T-helper 1 cell (primary cell): Measurements from ENCODE around the gene DYNC2I2.
"Not testable (repeated sequence)": the region's sequence is repeated elsewhere in the genome, so short reads cannot be mapped to it uniquely, and the experiment has no call there.

ENCODE experiments used
- DNase-seq, 5 donors: peaks; one replicate each; pipeline ENCODE4 v3.0.0-alpha.2; 2012 to 2020

DYNC2I2 gene

DNA sequence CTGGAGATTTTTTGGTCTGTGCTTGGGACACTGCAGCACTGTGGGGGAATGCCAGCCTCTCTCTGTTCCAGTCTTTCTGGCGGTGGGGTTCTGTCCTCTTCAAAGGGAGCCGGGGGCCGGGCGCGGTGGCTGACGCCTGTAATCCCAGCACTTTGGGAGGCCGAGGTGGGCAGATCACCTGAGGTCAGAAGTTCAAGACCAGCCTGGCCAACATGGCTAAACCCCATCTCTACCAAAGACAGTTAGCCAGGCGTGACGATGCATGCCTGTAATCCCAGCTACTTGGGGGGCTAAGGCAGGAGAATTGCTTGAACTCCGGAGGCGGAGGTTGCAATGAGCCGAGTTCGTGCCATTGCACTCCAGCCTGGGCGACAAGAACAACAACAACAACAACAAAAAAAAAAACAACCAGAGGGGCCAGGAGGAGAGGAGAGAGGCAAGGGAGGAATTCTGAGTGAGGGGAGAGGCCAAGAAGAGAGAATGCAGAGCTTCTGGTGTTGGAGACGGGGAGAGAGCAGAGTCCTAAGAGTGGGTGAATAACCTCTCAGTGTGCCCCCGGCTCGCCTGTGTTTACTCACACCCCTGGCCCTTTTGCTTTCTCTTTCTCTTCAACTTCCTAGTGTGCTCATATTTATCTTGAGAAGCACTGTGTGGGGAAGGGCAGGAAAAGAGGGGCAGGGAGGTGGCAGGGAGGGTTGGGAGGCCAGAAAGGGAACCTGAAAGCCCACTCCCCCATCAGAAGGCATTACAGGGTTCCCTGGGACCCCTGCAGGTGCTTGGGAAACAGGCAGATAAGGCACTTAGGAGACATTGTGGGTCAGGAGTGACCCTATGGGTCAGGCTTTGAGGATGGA, 29.2 kb upstream of the DYNC2I2 start:
- peak in 2 of 5 donors; percentile 32 to 61 for DNase-seq

DNA sequence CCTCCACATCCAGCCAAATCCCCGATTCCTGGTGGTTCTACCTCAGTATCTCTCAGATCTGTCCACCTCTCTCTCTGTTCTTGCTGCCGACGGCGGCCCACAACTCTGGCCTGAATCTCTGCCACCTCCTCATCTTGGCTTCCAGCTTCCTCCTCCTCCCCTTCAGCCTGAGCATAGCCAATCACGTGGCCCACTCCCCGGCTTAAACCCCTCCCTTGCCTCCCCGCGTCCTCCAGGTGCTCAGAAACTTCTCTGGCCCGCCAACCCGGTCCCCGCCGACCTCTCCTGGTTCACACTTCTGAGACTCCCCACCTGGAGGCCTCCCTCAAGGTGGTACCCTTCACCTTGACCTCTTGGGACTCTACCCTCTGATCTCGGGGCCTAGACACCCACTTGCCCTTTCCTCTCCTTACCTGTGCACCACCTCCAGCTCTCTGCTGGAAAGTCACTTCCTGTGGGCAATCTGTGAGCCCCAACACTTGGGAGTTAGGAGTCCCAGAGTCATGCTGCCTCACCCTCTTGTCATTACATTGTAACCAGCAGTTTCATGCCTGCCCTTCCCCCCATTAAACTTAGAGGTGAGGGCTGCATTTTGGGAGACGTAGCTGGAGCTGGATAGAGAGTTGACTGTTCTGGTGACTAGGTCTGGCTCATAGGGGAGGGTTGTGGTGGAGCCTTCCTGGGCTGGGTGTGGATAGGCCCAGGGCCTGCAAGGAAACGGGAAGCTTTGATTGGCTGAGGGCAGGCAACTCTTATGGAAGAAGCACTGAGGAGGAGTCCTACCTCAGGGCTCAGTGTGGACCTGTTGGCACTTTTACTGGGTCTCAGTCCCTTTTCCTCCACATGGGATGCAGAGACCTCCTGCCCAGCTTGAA, 27.9 kb upstream of the DYNC2I2 start:
- peak; percentile 59 to 81 (median 66) for DNase-seq

DNA sequence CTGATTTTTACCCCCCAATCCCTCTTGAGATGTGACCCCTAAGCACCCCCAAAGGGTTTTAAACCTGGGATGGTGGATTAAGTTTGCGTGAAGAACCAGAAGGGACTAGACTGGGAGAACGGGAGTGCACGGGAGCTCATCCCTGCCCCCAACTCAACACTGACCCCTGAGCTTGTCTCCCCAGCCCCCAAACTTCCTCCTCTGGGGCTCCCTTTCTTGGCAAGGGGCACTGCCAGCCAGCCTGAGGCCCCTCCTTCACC, 27.3 kb upstream of the DYNC2I2 start:
- no peak for DNase-seq

DNA sequence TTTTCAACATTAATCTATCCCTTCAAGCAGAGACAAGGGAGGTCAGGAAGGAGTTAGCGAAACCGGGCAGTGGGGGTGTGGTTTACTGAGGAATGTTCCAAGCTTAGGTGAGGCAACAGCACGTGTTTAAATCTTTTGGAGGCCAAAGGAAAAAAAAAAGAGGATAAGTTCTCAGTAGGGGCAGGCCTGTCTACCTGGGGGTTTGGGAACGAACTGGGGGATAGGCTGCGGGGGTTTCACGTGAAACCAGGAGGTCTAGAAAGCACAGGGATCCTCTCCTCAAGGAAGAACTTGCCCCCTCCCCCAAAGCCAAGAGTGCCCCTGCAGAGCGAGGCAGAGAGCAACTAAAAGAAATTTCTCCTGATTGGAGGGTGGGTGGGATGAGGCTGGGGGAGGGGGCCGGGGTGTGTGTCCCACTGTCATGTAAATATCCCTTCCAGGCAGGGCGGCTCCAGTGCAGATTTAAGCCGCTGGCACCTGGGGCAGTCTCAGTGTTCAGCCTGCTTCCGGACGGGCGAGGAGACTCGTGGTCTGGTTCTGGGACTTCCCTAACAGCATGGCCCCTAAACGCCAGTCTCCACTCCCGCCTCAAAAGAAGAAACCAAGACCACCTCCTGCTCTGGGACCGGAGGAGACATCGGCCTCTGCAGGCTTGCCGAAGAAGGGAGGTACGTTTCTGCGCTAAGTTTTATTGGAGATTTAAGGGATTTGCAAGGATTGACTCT, 26.9 kb upstream of the DYNC2I2 start:
- peak in 1 of 5 donors; percentile 36 for DNase-seq

DNA sequence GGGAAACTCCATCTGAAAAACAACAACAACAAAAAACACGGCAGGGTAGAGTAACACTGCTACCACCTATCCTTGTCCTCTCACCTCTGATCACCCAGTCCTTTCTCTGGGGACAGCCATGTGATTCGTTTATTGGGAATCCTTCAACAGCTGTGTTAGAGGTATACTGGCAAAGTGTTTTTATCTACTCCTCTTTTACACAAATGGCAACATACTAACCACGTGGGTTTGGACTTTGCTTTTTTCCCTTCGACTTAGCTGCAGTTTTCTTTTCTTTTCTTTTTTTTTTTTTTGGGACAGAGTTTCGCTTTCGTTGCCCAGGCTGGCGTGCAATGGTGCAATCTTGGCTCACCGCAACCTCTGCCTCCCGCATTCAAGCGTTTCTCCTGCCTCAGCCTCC, 21.1 kb upstream of the DYNC2I2 start:
- no peak for DNase-seq

DNA sequence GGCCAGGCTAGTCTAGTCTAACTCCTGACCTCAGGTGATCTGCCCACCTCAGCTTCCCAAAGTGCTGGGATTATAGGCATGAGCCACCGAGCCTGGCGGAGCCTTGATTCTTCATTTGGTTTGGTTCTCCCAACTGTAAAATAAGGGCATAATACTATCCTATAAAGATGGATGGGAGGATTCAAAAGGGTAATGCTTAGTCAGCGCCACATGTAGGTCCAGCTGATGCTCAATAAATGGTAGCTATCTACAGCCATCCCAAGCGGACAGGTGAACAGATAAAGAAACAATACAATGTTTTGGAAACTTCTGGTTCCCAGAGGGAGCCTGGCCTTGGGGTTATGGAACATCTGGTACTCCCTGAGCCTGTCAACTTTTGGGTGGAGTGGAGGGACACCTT, 18.7 kb upstream of the DYNC2I2 start:
- DNase-seq, result no peak

DNA sequence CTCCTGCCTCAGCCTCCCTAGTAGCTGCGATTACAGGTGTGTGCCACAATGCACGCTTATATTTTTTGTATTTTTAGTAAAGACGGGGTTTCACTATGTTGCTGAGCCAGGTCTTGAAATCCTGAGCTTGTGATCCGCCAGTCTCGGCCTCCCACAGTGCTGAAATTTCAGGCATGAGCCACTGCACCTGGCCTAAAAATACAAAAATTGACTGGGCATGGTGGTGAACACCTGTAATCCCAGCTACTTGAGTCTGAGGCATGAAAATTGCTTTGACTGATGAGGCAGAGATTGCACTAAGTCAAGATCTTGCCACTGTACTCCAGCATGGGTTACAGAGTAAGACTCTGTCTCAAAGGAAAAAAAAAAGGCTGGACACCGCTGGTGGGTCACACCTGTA, 13.1 kb upstream of the DYNC2I2 start:
- DNase-seq, result no peak

DNA sequence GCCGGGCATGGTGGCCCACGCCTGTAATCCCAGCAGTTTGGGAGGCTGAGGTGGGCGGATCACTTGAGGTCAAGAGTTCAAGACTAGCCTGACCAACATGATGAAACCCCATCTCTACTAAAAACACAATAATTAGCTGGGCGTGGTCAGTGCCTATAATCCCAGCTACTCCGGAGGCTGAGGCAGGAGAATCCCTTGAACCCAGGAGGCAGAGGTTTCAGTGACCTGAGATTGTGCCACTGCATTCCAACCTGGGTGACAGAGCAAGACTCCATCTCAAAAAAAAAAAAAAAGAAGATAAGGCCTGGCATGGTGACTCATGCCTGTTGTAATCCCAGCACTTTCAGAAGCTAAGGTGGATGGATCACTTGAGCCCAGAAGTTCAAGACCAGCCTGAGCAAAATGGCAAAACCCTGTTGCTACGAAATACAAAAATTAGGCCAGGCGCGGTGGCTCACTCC, 9.9 kb upstream of the DYNC2I2 start:
- DNase-seq, result not testable (repeated sequence)

DNA sequence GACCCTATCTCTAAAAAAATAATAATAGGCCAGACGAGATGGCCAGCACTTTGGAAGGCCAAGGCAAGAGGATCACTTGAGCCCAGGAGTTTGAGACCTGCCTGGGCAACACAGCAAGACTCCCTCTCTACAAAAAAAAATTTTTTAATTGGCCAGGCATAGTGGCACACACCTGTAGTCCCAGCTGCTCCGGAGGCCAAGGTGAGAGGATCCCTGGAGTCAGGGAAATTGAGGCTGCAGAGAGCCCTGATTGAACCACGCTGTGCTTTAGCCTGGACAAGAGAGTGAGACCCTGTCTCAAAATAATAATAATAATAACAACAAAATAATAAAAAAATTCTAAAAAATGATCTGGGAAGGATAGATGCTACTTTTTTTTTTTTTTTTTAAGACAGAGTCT, 1.1 kb upstream of the DYNC2I2 start:
- no peak for DNase-seq

DNA sequence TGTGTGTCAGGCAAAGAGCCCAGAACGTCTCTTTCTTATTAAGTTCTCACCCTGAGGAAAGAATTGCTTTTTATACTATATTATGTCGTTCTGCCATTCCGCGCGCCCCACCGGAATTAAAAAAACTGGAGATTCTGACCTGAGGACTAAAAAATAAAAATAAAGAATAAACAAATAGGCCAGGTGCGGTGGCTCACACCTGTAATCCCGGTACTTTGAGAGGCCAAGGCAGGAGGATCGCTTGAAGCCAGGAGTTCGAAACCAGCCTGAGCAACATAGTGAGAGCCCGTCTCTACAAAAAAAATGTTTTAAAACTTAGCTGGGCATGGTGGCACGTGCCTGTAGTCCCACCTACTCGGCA, 677 bp upstream of the DYNC2I2 start:
- DNase-seq, result no peak

DNA sequence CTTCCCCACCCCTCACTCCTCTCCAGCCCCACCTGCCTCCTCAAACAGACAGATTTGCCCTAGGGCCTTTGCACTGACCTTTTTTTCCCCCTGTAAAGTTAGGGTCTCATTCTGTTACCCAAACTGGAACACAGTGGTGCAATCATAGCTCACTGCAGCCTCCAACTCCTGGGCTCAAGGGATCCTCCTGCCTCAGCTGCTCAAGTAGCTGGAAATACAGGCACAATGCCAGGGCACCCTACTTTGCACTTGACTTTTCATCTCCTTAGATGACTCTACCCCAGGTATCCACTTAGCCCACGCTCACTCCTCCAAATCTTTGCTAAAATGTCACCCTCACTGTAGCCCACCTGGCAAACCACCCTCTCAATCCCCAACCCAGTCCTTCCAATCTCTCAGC, 2.2 kb downstream of the DYNC2I2 start:
- DNase-seq, result no peak

DNA sequence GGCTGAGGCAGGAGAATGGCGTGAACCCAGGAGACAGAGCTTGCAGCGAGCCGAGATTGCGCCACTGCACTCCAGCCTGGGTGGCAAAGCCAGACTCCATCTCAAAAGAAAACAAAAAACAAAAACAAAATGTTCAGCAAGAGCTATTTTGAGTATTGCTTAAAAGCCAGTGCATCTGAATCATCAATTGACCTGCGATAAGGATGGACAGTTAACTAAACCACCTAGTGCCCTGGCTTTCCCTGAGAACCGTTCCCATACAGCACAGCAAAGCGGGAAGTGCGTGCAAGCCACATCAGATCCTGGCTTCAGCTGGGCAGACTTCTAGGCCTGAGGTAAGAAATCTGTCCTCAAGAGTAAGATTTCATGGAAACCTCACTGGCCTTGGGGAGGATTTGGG, 2.7 kb downstream of the DYNC2I2 start:
- DNase-seq, result no peak

DNA sequence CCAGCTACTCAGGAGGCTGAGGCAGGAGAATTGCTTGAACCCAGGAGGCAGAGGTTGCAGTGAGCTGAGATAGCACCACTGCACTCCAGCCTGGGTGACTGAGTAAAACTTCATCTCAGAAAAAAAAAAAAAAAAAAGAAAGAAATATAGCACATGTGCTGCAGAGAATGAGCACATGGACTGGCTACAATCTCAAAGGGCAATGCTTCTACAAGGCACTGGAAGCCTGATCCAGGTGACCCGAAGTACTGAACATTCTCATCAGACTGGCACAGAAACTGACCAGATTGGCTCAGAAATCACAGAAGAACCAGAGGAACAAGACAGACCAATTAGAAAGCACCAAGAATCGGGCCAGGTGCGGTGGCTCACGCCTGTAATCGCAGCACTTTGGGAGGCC, 4.8 kb downstream of the DYNC2I2 start:
- no peak for DNase-seq

DNA sequence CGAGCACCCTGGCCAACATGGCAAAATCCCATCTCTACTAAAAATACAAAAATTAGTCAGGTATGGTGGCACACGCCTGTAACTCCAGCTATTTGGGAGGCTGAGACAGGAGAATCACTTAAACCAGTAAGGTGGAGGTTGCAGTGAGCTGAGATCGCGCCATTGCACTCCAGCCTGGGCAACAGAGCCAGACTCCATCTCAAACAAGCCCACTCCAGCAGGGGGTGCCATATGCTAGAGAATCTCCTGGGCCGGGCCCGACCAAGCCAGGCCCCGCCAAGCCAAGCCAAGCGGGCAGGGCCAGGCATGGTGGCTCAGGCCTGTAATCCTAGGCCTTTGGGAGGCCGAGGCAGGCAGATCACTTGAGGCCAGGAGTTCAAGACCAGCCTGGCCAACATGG, 8.4 kb downstream of the DYNC2I2 start:
- peak; percentile 33 to 66 (median 56) for DNase-seq

DNA sequence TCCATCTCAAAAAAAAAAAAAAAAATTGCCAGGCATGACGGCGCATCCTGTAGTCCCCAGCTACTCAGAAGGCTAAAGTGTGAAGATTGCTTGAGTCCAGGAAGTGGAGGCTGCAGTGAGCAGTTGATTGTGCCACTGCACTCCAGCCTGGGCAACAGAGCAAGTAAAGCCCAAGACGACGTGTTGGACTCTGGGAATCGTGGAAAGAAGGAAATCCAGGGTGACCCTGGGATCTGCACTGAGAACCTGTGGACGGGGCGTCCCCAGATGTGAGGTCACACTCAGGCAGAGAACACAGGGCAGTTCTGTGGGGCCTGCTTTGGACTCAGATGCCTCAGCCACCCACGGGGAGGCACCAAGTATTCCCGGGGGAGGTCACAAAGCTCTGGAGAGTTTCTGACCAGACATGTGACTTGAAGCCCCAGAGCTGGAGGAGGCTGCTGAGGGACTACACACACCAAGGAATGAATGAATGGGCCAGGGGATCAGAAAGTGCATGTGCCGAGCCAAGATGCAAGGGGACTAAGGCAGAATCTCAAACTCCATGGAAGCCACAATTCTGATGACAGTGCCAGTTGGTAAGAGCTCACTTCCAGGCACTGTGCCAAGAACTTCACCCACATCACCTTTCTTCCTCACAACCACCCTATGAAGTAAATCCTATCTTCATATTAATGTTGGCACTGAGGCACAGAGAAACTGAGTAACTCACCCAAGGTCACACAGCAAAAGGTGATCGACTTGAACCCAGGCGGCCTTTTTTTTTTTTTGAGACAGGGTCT, 12.9 kb downstream of the DYNC2I2 start:
- no peak for DNase-seq

DNA sequence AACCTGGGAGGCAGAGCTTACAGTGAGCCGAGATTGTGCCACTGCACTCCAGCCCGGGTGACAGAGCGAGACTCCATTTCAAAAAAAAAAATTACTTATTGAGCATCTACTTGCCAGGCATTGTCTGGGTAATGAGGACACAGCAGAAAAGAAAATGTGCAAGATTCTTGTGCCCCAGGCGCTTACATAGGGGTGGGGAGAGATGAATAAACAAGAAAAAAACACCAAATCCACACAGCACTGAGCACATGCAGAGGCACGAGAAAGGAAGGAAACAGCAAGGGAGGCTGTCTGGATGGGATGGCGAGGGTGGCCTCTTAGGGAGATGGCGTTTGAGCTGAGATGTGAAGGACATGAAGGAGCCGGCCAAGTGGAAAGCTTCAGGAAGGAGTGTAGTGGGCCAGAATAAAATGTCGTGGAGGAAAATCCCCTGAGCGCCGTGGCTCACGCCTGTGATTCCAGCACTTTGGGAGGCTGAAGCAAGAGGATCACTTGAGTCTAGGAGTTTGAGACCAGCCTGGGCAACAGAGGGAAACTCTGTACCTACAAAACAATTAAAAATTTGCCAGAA, 13.9 kb downstream of the DYNC2I2 start:
- DNase-seq, result no peak

DNA sequence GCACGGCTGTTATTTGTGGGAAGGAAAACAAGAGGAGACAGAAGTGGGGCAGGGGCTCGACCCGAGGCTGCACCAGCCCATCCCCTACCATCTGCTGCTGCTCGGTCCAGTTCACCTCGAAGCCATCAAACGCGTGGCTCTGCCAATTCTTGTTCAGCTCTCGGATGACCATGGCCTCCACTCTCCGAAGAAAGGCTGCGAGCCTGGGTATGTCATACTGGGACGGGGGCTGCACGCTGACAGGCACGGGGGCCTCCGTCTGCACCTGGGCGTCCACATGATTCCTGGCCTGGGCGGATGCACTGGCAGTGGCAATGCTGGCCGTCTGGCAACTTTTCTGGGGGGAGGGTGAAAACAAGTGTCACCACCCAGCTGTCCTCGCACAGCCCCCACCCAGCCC, 16.0 kb downstream of the DYNC2I2 start:
- DNase-seq, result no peak

DNA sequence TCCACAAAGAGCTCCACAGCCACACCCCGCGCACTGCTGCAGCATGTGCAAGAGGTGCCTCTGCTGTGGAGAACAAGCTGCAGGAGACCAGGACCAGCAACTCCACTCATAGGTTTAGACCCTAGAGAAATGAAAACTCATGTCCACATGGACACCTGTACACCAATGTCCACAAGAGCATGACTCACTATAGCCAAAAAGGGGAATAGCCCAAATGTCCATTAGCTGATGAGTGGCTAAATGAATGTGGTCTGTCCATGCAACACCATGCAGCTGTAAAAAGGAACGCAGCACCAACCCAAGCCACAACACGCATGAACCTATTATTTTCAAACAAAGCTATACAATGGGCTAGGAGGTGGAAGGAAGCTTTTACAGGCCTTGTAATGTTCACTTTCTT, 18.1 kb downstream of the DYNC2I2 start:
- DNase-seq, result no peak

DNA sequence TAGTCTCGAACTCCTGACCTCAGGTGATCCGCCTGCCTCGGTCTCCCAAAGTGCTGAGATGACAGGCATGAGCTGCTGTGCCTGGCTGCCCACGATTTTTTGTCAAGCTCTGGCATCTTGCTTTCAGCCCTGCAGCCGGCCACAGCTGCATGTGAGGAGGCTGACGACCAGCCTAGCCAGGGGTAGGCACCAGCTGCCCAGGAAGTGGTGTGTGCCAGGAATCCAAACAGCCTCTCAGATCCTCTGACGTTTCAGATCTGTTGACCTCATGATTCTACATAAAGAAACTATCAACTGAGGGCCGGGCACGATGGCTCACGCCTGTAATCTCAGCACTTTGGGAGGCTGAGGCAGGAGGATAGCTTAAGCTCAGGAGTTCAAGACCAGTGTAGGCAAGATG, 19.0 kb downstream of the DYNC2I2 start:
- DNase-seq, result no peak

DNA sequence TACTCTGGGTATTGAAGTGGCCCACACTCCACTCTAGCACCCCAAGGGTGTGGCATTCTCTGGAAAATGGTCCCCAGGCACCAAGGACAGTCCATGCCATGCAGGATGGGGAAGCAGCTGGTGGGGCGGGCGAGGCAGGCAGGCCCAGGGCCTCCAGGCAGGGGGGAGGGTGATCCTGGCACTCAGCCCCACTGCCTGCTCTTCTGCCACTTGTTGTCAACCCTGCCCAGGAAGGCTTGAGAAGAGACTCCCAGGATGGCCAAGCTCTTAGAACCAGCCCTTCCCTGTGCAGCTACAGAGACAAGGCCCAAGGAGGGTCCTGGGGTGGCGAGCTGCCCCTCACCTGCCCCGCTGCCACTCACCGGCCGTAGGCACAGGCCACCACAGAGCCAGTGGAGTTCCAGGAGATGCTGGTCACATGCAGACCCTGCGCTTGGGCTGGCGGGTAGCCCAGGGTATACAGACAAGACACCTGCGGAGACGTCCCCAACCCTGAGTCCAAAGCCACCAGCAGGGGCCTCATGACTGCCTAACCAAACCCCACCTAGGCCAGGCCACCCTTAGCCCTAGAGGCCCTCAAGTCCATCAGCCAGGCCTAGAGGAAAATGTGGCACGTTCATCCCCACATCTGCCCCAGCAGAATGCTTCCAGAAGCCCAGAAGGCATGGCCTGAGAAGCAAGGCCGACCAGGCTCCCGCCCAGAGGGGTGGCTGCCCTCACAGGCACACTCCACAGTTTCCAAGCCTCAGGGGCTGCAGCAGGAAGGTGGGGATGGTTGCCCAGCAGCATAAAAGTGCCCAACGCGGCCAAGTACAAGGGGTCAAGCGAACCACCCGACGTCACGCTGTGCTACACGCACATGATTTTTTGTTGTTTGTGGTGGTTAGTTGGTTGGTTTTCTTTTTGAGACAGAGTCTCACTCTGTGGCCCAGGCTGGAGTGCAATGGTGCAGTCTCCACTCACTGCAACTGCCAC, 19.8 kb downstream of the DYNC2I2 start:
- no peak for DNase-seq

DNA sequence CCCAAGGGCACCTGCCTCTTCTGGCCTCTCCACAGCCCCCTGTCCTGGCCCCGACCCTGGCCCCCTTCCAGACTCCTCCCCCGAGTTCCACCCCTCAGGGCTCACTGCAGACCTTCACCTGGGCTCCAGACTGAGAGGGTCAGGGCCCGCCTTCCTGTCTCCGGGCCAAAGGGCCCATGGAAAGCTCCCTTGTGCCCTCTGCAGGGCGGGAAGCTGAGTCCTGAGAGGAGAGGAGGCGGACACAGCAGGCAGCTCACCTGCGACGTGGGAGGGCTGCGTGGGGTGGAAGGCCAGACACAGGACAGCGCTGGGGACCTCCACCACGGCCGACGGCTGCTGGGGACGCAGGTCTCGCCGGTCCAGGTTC, 20.6 kb downstream of the DYNC2I2 start:
- DNase-seq, result no peak
